ENCODE results near the gene HCFC2. TPM values are rescaled to one million over a fixed set of nuclear protein-coding genes. Genes with fewer than 3 reads are reported as not detected.

HCFC2 gene
- total RNA-seq, 4 donors from 2014 or later, result 13.3 to 46.4 (median 20.2) TPM

DNA sequence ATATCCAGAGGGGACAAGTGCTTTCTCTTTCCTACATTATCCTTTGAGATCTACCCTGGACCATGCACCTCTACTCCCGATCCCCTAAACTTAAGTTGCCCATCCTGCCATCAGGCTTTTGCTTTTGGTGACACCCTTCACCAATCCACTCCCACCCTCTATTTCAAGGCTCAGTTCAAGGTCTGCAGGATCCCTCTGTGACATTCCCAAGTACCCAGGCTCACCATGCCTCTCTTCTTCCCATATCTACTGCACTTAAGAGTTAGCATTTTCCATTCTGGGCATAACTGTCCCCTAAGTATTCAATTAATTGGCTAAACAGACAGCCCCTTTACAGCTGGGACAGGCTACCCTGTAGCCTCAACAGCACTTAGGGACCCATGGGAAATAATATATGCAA is 70.6 kb downstream of the HCFC2 start:
- H3K27ac ChIP-seq, result no peak overlapping the region
- 100% methylated on average over 1 of the region's 1 CpG for WGBS, 2 donors (ENCODE audit: low coverage in 1 of 2)
- H3K4me3 ChIP-seq, result no peak overlapping the region
- H3K27me3 ChIP-seq, result no peaks in the 10 kb centered on the region
- TF ChIP-seq POLR2AphosphoS5 (IDR thresholded peaks at IDR 0.05), result no peak
- TF ChIP-seq EP300 (IDR thresholded peaks at IDR 0.05; ENCODE audit: low read depth), result no peak
- no peak for TF ChIP-seq POLR2A (IDR thresholded peaks at IDR 0.05)
- TF ChIP-seq, protein P1, sequence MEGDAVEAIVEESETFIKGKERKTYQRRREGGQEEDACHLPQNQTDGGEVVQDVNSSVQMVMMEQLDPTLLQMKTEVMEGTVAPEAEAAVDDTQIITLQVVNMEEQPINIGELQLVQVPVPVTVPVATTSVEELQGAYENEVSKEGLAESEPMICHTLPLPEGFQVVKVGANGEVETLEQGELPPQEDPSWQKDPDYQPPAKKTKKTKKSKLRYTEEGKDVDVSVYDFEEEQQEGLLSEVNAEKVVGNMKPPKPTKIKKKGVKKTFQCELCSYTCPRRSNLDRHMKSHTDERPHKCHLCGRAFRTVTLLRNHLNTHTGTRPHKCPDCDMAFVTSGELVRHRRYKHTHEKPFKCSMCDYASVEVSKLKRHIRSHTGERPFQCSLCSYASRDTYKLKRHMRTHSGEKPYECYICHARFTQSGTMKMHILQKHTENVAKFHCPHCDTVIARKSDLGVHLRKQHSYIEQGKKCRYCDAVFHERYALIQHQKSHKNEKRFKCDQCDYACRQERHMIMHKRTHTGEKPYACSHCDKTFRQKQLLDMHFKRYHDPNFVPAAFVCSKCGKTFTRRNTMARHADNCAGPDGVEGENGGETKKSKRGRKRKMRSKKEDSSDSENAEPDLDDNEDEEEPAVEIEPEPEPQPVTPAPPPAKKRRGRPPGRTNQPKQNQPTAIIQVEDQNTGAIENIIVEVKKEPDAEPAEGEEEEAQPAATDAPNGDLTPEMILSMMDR (IDR thresholded peaks at IDR 0.05), result no peak
- no peaks in the 10 kb centered on the region for H3K9me3 ChIP-seq
- intact Hi-C loops (cut with DNase I; ENCODE audit: low total_unique reads), result no loop called here
- in situ Hi-C loops (cut with MboI; ENCODE audit: low pct_ligation_motif_present in 1 of 4, low pct_unique_long_range_greater_than_20kb in 1 of 4, low sequenced_read_pairs in 3 of 4), result no loop called here
- peaks cover 0 to under 1% (median 0%) of the 10 kb centered on the region in 4 donors for H3K36me3 ChIP-seq
- peaks cover 16 to 53% (median 38%) of the 10 kb centered on the region in 4 donors for H3K4me1 ChIP-seq
- DNase-seq, result no peak

DNA sequence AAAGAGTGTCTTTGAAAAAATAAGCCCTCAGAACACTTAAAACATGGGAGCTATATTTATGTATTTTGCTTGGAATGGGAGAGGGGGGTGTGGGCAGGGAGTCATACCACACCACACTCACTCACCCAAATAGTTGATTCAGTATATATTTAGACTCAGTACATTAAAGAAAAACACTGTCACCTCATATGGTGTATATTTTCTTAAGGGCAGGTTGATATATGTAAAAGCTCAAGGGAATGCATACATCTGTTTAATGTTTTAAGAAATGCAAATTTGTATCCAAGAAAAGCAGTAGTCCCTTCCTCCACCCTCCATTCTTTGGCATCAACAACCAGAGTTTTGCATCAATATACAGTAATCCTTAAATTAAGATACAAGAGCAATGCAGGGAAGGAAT is 72.2 kb downstream of the HCFC2 start:
- Histone ChIP-seq H3K36me3 (no peaks in the 10 kb centered on the region), H3K4me3 (peak overlapping the region in 3 of 4 donors; percentile 64 to 80 (median 68)), H3K27me3 (no peaks in the 10 kb centered on the region), H3K9me3 (no peaks in the 10 kb centered on the region), H3K4me1 (peaks cover 8 to 40% (median 35%) of the 10 kb centered on the region in 4 donors), H3K27ac (peak overlapping the region; percentile 90 to 96 (median 92))
- in situ Hi-C loops (cut with MboI; ENCODE audit: low pct_ligation_motif_present in 1 of 4, low pct_unique_long_range_greater_than_20kb in 1 of 4, low sequenced_read_pairs in 3 of 4) (no loop called here), intact Hi-C loops (cut with DNase I; ENCODE audit: low total_unique reads) (no loop called here)
- TF ChIP-seq, protein P1 (IDR thresholded peaks at IDR 0.05), result no peak
- TF ChIP-seq POLR2AphosphoS5 (IDR thresholded peaks at IDR 0.05) (no peak), POLR2A (IDR thresholded peaks at IDR 0.05) (no peak), EP300 (IDR thresholded peaks at IDR 0.05; ENCODE audit: low read depth) (no peak)
- DNase-seq, result no peak

DNA sequence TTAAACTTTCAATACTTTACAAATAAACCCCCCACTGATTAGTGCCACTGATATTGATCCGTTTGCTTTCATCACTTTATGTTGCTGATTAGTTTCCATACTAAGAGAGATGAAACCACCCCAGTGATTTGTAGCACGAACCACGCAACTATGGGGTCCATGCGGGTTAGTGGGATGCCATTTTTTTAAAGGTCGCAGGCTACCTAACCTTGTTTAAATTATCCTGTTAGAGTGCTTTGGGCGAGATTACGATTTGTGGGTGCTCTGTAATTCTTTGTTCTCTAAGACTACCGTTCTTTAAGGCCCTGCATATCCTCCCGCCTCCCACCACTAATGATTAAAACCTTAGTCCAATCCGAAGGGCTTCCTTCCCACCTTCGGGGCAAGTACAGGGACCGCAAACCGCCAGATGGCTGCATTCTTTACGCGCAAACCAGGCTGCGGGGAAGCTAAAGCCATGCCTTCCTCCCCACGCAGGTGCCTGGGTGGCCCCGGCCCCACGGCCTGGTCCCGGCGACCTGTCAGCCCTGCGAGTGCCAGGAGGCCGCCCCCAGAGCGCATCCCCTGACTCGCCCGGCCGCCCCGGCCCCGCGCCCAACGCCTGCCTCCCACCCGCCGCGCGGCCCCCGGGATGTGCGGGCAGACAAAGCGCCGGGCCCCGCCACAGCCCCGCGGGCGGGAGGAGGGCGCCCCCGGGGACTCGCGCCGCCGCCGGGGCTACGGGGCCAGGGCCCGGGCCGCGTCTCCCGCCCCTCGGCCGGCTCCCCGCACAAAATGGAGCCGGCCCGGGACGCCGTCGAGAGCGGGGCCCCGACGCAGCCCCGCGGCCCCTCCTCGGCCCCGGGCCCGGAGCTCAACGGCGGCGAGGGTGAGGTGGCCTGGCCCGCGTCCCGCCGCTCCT is 72.9 kb downstream of the HCFC2 start:
- Histone ChIP-seq H3K4me3 (peak overlapping the region; percentile 64 to 83 (median 74)), H3K27ac (peak overlapping the region; percentile 90 to 96 (median 92)), H3K27me3 (no peaks in the 10 kb centered on the region), H3K9me3 (no peaks in the 10 kb centered on the region), H3K36me3 (no peaks in the 10 kb centered on the region), H3K4me1 (peaks cover 8 to 37% (median 31%) of the 10 kb centered on the region in 4 donors)
- WGBS, 2 donors (ENCODE audit: low coverage in 1 of 2), result 0% methylated on average over 1 to 25 of the region's 78 CpGs
- TF ChIP-seq EP300 (IDR thresholded peaks at IDR 0.05; ENCODE audit: low read depth), result no peak
- TF ChIP-seq, protein P1 (IDR thresholded peaks at IDR 0.05), result no peak
- TF ChIP-seq POLR2AphosphoS5 (IDR thresholded peaks at IDR 0.05), result peak in 1 of 3 donors; percentile 10
- TF ChIP-seq POLR2A (IDR thresholded peaks at IDR 0.05), result no peak
- peak; percentile 42 for DNase-seq
- in situ Hi-C loops (cut with MboI; ENCODE audit: low pct_ligation_motif_present in 1 of 4, low pct_unique_long_range_greater_than_20kb in 1 of 4, low sequenced_read_pairs in 3 of 4), result no loop called here
- intact Hi-C loops (cut with DNase I; ENCODE audit: low total_unique reads), result no loop called here

DNA sequence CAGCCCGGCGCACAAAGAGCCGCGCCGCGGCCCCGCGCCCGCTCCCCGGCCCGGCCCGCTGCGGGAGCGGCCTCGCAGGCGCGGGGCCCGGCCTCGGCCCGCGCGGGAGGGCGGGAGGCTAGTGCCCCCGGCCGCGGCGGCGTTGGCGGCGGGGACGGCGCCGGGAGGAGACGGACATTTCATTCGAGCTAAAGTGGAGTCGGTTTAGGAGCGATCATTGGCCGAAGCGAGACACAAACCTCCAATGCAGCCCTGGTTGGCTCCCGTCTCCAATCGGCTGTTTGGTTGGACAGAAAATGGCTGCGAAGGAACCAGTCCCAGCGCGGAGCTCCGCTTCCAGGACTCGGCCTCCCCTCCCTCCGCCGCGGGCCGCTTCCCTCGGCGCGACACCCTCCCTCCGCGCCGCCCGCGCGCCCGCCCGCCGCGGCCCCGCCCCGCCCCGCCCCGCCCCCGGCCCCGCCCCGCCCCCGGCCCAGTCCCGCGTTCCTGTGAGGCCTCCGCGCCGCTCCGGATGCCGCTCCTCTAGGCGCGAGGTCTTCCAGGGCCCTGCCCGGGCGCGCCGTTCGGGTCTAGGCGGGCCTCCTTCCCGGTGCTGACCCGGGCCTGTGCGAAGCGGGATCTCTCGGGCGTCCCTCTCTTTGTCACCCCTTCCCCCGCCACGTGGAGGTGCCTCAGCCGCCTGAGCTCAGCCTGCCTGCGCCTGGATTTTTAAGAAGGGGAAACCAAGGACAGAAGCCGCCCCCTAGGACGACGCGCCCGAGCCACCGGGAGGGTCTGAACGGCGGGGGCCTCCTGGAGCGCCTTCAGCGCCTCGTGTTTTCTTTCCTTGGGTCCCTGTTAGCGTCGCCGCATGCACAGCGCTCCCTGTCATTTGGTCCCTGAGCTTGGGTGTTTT is 73.8 kb downstream of the HCFC2 start, which contains the start of gene NFYB:
TSS of gene NFYB (minus strand) at position 309 of the 895 bp plus-strand sequence. CDS start 2,757 bp downstream, outside the sequence.
- in situ Hi-C loops (cut with MboI; ENCODE audit: low pct_ligation_motif_present in 1 of 4, low pct_unique_long_range_greater_than_20kb in 1 of 4, low sequenced_read_pairs in 3 of 4), result no loop called here
- Histone ChIP-seq H3K4me3 (peak within 1 kb of the TSS; percentile 64 to 83 (median 74)), H3K27ac (peak within 1 kb of the TSS; percentile 90 to 96 (median 92)), H3K9me3 (no peaks in the 10 kb centered on the region), H3K27me3 (no peaks in the 10 kb centered on the region), H3K36me3 (no peaks in the 10 kb centered on the region), H3K4me1 (peaks cover 8 to 37% (median 31%) of the 10 kb centered on the region in 4 donors)
- intact Hi-C loops (cut with DNase I; ENCODE audit: low total_unique reads), result no loop called here
- TF ChIP-seq EP300 (IDR thresholded peaks at IDR 0.05; ENCODE audit: low read depth) (no peak), POLR2AphosphoS5 (IDR thresholded peaks at IDR 0.05) (peak; percentile 63 to 79 (median 77)), POLR2A (IDR thresholded peaks at IDR 0.05) (peak; percentile 48)
- TF ChIP-seq, protein P1 (IDR thresholded peaks at IDR 0.05), result no peak
- WGBS, 2 donors (ENCODE audit: low coverage in 1 of 2), result 11% methylated on average over 55 of the region's 111 CpGs; no CpG with 5 or more reads in 1 of the 2 donors
- peak; percentile 95 for DNase-seq
